Measurements from ENCODE around the gene SH2B2. TPM values are rescaled to one million over a fixed set of nuclear protein-coding genes. Genes with fewer than 3 reads are reported as not detected.

The SH2B2 gene
- total RNA-seq, 2 donors from 2014 or later = 1.3 to 2.6 TPM

DNA sequence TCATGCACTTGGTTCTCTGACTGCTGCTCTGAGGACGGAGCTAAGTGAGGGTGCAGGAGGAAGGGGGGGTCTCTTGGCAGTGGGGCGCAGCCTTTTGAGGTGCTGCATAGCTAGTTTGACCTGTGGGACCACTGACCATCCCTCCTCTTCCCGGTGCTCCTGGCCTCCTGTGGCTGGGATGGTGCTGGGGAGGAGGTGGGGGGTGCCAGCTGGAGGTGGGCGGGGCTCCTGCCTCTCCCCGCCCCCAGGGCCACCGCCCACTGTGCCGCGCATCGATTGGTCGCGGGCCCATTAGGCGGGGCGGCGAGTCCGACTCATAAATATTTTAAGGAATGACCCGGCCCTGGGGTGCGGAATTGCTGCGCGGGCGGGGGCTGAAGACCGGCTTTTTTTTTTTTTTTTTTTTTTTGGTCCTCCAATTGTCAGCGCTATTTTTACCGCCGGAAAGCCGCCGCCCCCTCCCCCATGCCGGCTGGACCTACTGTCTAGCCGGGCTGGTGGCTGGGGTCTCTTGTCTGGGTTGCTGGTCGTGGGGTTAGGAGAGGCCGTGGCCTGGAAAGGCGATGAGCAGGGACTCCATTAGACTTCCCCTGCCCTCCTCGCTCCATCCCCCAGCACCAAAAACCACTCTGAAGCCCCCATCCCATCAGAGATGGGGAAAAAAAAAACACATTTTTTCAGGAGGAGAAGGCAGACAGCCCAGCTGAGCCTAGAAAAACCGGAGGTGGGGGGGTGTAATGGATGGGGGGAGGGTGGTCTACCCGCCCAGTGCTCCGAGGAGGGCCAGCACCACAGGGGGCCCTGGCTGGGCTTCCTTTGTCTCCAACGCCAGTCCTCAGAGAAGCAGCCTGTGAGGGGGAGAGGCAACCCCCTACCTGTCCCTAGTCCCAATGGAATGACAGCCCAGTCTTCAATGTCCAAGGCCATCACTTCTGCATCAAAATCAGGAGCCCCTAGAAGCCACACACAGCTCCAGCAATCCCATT is 6.4 kb downstream of the SH2B2 start:
- peaks cover 0 to 4% of the 10 kb centered on the region in 2 donors for H3K4me1 ChIP-seq
- H3K27ac ChIP-seq = no peak overlapping the region
- no peak overlapping the region for H3K4me3 ChIP-seq
- H3K9me3 ChIP-seq = no peaks in the 10 kb centered on the region
- TF ChIP-seq, protein P1, sequence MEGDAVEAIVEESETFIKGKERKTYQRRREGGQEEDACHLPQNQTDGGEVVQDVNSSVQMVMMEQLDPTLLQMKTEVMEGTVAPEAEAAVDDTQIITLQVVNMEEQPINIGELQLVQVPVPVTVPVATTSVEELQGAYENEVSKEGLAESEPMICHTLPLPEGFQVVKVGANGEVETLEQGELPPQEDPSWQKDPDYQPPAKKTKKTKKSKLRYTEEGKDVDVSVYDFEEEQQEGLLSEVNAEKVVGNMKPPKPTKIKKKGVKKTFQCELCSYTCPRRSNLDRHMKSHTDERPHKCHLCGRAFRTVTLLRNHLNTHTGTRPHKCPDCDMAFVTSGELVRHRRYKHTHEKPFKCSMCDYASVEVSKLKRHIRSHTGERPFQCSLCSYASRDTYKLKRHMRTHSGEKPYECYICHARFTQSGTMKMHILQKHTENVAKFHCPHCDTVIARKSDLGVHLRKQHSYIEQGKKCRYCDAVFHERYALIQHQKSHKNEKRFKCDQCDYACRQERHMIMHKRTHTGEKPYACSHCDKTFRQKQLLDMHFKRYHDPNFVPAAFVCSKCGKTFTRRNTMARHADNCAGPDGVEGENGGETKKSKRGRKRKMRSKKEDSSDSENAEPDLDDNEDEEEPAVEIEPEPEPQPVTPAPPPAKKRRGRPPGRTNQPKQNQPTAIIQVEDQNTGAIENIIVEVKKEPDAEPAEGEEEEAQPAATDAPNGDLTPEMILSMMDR (IDR thresholded peaks at IDR 0.05) = no peak
- DNase-seq (ENCODE audit: low spot score) = no peak
- H3K36me3 ChIP-seq = no peaks in the 10 kb centered on the region
- H3K27me3 ChIP-seq = no peaks in the 10 kb centered on the region

DNA sequence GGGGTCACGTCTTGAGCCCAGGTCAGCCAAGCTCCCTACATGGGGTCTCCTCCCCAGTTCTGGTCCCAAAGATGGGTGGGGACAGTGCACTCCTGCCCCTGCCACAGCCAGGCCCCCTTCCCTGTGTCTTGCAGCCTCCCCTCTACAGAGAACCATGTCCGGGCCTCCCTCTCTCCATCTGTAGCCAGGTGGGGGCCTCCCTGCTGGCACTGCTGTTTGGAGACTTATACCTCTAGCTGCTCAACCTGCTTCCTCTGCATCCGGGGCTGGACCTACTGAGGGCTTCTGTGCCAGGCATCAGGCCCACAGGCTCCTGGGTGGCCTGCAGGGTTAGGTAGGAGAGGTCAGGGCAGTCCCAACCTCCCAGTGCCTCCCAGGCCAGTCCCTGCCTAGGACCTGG is 7.9 kb downstream of the SH2B2 start:
- TF ChIP-seq, protein P1 (IDR thresholded peaks at IDR 0.05) = no peak
- no peak overlapping the region for H3K27ac ChIP-seq

DNA sequence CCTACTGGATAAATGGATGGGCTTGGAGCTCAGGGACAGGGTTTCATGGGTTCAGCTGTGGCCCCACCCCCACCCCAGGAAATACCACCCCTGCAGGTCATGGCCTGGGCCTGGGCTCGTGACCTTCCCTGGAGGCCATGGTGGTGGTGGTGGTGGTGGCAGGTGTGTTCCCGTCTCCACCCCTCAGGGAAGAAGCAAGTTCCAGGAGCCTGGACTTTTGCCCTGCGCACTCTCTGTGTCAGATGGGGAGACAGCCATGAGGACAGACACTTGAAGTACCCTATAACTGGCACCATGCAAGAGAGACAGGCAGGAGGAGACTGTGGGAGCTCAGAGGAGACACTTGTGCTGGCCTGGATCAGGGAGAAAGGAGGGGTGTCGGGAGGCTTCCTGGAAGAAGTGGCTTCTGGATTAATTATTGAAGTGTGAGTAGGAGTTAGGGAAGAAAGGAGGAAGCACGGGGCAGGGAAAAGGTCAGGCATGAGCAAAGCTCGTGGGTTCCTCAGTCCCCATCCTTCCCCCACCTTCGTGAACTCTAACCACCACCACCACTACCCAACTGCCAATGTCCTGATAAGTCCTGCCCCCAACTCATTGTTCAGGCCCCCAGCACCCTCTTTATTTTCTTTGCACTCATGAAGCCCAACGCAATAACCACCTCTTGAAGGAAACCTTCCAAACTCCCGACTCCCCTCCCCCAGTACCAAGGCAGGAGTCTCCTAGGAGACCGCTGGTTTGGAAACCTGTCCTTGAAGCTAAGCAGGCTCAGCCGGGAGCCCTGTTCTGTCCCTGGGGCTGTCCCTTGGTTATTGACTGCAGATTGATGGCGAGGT is 8.9 kb downstream of the SH2B2 start:
- Histone ChIP-seq H3K27me3 (no peaks in the 10 kb centered on the region), H3K27ac (no peak overlapping the region), H3K36me3 (no peaks in the 10 kb centered on the region), H3K9me3 (no peaks in the 10 kb centered on the region), H3K4me3 (no peak overlapping the region), H3K4me1 (no peaks in the 10 kb centered on the region)
- TF ChIP-seq, protein P1 (IDR thresholded peaks at IDR 0.05) = no peak
- no peak for DNase-seq (ENCODE audit: low spot score)

More for the DNA sequence above, 7.9 kb downstream of the SH2B2 start:
- Histone ChIP-seq H3K27me3 (no peaks in the 10 kb centered on the region), H3K4me1 (no peaks in the 10 kb centered on the region), H3K36me3 (no peaks in the 10 kb centered on the region), H3K9me3 (no peaks in the 10 kb centered on the region), H3K4me3 (no peak overlapping the region)
- no peak for DNase-seq (ENCODE audit: low spot score)

DNA sequence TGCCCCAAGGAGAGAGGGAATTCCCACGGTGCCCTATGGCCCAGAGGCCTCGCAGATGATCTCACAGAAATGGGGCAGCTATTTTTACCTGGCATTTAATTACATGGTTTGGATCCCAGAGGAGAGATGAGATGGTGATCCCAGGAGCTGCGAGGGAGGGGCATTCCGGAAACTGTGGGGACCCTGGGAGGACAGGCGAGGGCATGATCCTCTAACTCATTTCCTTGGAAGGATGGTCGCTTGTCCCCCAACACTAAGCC is 9.4 kb downstream of the SH2B2 start:
- Histone ChIP-seq H3K4me3 (no peak overlapping the region), H3K27me3 (peaks cover 0 to 2% of the 10 kb centered on the region in 2 donors)
- no peak for DNase-seq (ENCODE audit: low spot score)

DNA sequence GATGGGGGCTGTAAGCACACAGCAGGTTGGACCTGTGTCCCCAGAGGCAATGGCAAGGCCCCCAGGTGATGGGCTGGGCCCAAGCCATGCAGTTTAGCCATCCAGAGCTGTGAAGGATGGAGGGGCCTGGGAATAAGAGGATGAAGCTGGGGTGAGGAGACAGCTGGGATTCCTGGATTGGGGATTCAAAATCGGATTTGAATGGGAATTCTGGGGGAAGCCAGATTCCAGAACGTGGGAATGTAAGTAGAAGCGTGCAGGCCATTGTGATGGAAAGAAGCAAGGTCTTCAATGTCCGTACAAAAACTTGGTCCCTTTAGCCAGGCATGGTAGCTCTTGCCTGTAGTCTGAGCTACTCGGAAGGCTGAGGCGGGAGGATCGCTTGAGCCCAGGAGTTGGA is 9.8 kb downstream of the SH2B2 start:
- no peaks in the 10 kb centered on the region for H3K36me3 ChIP-seq
- TF ChIP-seq, protein P1 (IDR thresholded peaks at IDR 0.05) = no peak
- H3K4me1 ChIP-seq = no peaks in the 10 kb centered on the region
- no peaks in the 10 kb centered on the region for H3K9me3 ChIP-seq
- no peak for DNase-seq (ENCODE audit: low spot score)
- H3K4me3 ChIP-seq = no peak overlapping the region
- peaks cover 0 to 3% of the 10 kb centered on the region in 2 donors for H3K27me3 ChIP-seq
- no peak overlapping the region for H3K27ac ChIP-seq

More for the DNA sequence above, 9.4 kb downstream of the SH2B2 start:
- Histone ChIP-seq H3K9me3 (no peaks in the 10 kb centered on the region), H3K4me1 (no peaks in the 10 kb centered on the region), H3K36me3 (no peaks in the 10 kb centered on the region), H3K27ac (no peak overlapping the region)
- TF ChIP-seq, protein P1 (IDR thresholded peaks at IDR 0.05) = no peak

Measured in right atrium auricular region (tissue), 2 donors.